ENCODE results near the gene FBXO21.

GRCh38 chr12:117111821-117112595 lies 78.3 kb downstream of the FBXO21 start:
- TF ChIP-seq CTCF (IDR thresholded peaks at IDR 0.05): no peak
- TF ChIP-seq REST (IDR thresholded peaks at IDR 0.05; ENCODE audit: insufficient read depth in 1 of 2, low read depth in 2 of 2, low read length in 1 of 2): no peak
- no peak for TF ChIP-seq POLR2AphosphoS5 (IDR thresholded peaks at IDR 0.05; ENCODE audit: low read depth, low read length)
